IPS-NIHi11 (cell line): ENCODE results near the gene USF1.
"Not testable (repeated sequence)": the region's sequence is repeated elsewhere in the genome, so short reads cannot be mapped to it uniquely, and the experiment has no call there.

ENCODE experiments used
- DNase-seq: peaks from one replicate; pipeline ENCODE4 v3.0.0; 2012; ENCODE audit warnings: mixed read lengths, low spot score

Gene USF1

DNA sequence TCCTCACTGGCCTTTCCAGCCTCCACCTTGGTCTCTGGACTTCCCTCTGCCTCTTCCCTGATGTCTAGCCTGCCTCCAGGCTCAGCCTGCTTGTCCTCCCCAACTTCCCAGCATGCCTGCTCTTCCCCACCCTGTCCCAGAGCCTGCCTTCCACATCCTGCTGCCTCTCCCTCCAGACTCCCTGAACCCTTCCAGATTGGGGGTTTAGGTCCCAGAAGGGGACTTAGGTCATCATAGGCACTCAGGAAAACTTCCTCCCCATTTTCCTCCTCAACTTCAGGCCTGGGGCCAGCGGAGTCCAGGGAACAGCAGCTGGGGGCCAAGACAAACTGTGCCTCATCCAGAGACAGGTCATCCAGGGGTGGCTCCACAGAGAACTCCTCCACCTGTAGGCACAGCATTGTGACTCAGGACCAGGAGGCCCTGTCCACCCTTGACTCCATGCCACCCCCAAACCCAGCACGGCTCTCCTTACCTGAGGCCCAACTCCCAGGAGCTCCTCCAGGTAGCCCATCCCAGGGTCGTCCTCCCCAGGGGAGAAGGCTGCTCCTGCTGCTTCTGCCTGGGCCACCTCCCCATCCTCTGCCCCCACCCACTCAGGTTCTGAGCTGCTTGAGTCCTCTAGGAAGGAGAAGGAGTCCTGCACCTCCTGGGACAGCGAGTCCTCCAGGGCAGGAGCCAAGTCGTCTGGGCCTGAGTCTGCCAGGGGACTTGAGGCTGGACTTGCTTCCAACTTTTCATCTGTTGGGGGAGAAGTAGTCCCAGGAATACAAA, 3.4 kb upstream of the USF1 start:
- no peak for DNase-seq

DNA sequence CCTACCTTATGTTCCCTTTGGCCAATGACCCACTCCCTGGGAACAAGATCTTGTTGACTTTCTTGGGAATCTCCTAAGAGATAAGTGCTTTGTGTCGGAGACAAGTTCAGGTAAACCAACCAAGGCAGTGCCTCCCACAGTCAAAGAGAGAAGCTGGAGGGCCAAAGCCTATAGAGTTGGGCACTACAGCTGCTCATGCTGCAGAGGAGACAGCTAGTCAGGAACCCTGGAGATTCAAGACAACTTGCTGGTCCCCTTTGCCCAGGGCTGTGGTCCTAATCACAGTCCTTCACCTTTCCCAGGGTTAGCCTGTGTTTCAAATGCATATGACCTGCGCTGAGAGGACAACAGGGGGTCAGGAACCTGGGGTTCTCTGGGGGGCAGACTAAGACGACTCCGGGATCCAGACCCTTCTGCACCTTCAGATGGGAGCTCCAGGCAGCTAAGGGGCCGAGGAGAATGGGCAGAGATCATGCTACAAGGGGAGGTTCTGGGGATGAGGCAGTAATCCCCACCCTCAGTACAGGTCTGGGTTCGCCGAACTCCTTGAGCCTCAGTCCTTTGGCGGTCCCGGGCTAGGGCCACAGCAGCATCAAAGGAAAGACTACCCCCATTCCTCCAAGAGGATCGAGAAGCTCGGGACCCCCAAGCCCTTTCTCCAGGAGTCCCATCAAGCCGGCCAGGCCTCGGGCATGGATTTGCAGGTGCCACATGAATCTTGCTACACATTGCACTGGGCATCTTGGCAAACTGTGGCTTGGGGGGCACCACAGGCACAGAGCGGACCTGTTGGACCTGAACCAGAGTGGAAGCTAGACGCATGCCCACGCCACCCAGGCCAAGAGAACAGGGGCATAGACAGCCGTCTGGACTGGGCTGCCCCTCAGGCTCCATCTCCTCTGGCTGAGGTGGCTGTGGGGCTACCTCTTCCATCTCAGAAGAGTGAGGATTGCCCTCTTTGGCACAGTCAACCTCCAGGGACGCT, 2.0 kb upstream of the USF1 start:
- no peak for DNase-seq

DNA sequence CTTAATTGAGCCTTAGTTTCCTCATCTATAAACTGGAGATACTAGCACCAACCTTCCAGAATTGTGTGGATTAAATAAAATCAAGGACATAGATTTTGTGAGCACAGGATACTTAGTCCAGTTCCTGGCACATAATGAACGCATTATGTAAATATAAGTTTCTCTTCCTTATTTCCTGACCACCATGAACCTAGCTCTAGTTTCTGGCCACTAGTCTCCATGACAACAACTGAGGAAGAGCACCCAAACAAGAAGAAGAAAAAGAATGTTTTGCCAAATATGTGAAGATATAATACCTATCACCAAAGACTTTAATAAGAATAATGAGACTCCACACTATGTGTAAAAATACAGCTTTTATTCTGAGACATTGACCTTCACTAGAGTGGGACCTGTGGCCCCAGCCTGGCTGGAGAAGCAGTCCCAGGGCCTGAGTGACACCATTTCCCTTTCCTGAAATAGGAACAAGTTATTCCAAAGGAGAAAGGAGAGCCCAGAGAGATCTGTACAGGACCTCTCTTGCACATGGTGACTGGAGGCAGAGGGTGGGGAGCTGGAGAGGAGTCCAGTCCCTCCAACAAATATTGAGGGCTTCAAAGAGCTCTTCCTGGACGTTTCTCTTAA, 940 bp upstream of the USF1 start:
- DNase-seq, result no peak

DNA sequence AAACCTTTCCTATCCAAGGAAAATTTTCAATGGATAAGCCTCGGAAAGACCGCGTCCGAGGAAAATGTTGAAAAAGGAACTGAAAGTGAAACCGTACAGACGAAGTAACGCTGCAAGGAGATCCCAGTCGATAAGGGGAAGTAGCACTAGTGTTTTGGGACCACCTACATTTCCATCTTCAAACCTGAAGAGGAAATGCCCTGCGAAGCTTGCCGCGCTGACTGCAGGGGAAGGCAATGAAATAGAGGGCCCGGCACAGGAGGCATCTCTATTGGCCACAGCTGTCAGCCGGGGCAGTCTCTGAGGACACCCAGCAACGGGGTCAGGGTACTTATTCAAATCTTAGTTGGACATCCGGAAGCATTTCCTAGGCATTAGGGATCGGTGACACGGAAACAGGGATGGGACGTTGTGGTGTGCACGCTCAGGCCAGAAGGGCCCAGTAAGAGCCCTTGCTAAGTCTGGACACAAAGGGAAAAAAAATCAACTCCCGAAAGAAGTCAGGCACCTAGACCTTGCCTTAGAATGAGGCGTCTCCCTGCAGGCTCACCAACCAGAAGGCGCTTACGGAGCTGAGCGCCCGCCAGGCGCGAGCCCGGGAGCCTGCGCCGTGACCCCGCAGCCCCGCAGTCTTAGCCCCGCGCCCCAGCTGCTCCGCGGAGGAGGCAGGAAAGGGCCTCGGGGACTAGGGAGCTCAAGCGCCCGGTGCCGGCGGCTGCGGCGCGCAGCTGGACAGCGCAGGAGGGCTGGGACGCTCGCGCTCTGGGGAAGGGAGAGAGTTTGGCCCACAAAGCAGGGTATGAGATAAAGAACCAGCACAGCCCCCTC, 655 bp downstream of the USF1 start:
- DNase-seq, result peak; percentile 68

DNA sequence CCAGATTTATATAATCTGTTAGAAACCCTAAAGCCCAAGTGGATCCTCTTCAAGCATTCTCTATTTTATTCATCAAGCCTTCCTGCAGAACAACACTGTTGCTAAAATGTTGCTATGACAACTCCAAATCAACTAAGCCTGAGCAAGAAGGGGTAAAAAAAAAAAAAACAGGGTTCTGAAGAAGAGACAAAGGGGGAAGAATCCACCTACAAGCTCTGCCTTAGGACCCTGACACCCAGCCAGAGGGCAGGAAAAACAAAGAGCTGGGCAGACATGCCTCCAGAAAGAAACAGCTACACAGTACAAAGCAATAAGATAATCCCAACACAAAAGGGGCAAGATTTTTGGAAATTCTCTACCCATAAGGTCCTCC, 1.3 kb downstream of the USF1 start:
- no peak for DNase-seq

DNA sequence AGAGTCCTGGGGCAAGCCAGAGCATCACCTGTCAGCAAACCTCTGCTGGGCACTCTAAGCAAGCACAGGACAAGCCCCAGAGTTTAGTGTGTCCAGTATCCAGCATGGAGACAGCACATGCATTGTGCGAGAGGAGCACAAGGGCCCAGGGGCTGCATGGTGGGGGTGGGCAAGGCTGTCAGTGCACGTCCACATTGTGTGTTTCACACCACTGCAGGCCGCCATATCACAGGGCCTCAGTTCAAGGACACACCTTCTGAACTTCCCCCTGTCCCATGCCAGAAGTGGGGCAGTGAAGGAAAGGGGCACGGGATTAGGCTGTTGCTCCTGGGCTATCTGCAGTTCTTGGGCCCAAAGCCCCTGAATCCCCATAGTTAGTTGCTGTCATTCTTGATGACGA, 6.2 kb downstream of the USF1 start:
- DNase-seq, result no peak

DNA sequence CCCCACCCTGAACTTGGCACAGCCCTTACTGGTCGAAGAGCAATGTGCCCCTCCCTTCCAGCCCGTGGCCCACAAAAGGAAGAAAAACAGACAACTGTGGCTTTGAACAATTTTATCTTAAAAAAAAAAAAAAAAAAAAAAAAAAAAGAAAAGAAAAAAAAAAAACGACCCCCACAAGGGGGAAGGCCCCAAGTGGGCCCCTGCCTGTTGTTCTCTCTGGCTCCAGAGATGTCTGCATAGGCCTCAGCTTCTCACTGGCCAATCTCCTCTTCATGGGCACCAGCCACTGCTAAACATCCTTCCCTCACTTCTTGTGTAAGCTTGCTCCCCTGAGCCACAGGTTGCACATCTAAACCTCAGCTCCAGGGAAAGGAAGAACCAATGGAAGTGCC, 6.6 kb downstream of the USF1 start:
- no peak for DNase-seq

DNA sequence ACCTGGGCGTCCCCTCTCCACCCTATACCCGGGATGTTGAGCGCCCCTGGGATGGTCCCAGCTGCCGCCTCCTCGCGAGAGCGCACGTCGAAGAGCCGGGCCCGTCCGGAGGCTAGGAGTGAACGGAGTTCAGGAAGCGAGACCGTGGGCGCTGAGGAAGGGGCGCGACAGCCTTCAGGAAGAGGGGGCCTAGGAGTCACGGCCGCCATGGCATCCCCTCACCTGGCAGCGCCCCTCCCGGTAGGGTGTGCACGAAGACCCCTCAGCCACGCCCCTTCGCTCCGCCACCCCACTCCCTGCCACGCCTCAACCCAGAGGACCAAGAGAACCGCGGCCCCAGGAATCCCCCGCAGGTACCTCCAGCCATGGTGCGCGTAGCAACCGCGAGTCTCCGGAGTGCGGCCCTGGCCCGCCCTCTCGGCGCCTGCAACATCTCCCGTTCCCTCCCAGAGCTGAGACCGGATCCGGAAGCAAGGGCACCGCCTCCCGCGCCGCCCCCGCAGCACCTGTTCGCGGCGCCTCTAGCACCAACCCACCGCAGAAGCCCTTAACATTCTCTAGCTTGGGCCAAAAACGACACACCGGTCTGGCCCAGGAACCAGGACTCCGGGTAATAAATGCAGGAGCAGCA, 7.1 kb downstream of the USF1 start, which contains the start of gene TSTD1:
Gene TSTD1, minus strand, starts transcription at position 442 of the 631 bp plus-strand sequence. Its CDS starts 75 bp downstream, at position 367.
- peak; percentile 83 for DNase-seq

DNA sequence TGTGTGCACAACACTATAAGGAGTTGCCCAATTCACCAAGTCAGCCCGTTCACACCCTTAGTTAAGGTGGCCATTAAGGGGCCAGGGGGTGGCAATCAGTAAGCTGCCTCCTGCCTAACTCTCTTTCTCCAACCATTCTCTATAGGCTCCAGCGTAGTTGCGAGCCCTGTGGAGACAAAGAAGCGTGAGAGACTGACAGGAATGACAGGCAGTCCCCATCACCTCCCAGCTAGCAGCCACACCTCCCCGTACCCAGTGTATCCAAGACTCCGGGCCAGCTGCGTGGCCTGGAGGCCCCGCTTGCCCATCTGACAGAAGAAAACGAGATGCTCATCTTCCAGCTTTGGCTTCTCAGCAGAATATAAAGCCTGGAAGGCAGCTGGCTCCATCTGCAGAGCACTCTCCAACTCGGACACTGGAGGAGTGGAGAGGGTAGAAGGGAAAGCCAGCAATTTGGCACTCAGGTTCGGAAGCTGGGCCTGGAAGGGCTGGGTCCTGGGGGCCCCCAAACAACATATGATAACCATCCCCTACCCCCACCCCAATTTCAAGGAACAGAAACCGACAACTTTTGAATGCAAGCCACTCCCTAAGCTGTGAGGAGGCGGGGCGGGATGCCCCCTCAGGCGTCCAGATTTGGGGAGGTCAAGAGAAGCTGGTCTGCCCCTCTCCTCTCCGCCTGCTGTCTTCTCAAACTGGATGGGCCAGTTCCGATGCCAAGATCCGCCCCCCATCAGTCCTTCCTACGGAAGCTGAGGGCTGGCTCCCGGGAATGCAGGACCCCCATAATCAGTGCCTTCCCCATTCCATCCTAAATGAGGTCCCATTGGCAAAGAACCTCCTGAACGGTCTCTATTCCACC, 7.9 kb downstream of the USF1 start:
- peak; percentile 37 for DNase-seq

DNA sequence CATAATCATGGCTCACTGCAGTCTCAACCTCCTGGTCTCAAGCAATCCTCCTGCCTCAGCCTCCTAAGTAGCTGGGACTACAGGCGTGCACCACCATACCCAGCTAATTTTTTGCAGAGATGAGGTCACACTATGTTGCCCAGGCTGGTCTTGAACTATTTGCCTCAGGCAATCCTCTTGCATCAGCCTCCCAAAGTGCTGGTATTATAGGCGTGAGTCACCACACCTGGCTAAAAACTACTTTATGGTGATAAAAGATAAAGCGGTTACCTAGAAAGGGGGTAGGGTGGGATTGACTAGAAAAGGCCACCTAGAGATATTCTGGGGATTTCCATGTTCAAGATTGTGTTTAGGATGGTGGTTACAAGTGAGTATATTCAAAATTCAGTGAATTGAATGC, 12.0 kb downstream of the USF1 start:
- DNase-seq, result no peak

DNA sequence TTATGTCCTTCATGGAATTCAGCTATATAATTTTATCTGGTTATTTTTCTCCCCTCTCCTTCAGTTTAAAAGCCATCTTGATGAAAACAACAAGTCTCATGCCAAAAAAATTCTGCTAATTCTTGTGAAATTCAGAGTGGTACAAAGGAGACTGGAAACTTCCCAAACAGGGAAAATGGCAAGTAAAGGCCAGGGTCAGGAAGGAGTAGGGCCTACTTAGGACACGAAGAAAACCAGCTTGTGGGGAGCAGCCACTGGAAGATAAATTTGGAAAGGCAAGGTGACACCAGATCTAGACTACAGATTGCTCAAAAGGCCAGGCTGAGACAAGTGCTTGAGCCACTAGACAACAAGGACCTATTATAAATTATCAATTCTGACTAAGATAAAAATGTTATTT, 13.4 kb downstream of the USF1 start:
- no peak for DNase-seq

DNA sequence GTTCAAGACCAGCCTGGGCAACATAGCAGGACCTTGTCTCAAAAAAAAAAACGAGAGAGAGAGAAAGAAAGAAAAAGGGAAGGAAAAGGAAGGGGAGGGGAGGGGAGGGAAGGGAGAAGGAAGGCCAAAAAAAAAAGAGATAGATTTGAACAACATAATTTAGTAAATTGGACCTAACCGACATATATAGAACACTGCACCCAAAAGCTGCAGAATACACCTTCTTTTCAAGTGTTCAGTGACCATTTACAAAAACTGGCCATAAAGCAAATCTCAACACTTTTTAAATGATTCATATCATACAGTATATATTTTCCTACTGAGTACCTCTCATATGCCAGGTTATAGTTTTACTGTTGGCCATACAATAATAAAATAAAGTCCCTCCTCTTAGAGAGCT, 13.9 kb downstream of the USF1 start:
- no peak for DNase-seq

DNA sequence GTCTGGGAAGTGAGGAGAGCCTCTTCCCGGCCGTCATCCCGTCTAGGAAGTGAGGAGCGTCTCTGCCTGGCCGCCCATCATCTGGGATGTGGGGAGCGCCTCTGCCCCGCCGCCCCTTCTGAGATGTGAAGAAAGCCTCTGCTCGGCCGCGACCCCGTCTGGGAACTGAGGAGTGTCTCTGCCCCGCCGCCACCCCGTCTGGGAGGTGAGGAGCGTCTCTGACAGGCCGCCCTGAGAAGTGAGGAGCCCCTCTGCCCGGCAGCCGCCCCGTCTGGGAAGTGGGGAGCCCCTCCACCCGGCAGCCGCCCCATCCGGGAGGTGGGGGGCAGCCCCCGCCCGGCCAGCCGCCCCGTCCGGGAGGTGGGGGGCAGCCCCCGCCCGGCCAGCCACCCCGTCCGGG, 16.3 kb downstream of the USF1 start:
- not testable (repeated sequence) for DNase-seq

DNA sequence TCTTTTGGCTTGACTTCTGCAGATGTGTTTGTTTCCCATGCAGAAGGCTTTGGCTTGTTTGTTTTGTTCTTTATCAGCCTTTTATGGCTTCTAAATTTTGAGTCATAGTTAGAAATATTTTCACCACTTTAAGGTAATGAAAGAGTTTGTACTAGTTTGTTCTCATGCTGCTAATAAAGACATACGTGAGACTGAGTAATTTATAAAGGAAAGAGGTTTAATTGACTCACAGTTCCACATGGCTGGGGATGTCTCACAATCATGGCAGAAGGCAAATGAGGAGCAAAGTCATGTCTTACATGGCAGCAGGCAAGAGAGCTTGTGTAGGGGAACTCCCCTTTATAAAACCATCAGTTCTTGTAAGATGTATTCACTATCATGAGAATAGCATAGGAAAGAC, 18.8 kb downstream of the USF1 start:
- not testable (repeated sequence) for DNase-seq

DNA sequence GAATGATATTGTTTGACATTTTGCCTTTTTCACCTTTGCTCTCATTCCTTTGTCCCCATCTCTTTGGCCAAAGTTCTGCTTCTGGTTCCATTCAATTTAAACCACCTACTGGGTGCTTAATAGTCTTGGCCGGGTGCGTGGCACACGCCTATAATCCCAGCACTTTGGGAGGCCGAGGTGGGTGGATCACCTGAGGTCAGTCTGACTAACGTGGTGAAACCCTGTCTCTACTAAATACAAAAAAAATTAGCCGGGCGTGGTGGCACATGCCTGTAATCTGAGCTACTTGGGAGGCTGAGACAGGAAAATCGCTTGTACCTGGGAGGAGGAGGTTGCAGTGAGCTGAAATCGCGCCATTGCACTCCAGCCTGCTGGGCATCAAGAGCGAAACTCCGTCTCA, 23.3 kb downstream of the USF1 start:
- DNase-seq, result not testable (repeated sequence)

DNA sequence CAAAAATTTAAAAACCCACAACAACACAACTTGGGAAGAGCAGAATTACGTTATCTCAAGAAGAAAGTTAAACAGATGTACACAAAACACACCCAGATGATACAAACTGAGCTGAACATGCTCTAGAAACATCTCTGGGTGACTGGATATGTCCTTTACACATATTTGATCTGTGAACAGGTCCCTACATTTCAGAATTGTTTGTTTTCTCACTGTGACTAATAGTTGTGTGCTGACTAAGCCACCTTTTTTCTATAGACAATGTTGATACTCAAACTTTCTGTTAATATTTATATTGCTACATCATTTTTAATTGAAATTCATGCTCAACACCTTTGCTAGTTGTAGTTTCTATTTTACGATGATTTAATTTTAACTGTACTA, 23.8 kb downstream of the USF1 start:
- no peak for DNase-seq

DNA sequence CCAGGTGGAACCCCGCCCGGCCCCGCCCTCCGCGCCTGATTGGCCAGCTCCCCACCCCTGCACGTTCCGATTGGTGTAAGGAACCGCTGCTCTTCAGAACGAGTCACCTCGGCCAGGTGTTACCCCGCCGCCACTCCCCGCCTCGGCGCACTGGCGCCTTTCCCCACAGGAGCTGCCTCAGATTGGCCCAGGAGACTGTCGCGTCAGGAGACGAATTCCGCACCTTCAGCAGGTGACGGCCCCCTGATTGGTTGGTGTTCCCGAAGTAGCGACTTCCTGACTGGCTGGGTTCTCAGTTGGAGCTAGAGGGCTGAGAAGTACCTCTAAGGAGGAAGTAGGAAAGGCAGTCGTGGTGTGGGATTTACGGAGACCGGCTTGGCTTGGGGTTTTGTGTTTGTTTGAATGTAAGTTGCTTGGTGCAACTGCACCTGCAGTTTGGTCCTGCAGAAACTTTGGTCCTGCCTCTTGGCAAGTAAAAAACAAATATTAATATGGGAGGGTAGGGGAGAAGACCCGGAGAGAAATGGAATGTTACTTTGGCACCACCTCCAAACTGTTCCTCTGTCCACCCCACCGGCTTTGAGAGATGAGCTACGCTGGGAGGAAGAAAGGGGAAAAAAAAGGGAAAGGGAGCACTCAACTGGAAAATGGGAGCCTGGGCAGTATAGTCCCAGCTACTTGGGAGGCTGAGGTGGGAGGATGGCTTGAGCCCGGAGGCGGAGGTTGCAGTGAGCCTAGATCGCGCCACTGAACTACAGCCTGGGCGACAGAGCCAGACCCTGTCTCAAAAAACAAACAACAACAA, 24.4 kb downstream of the USF1 start:
- peak; percentile 98 for DNase-seq

DNA sequence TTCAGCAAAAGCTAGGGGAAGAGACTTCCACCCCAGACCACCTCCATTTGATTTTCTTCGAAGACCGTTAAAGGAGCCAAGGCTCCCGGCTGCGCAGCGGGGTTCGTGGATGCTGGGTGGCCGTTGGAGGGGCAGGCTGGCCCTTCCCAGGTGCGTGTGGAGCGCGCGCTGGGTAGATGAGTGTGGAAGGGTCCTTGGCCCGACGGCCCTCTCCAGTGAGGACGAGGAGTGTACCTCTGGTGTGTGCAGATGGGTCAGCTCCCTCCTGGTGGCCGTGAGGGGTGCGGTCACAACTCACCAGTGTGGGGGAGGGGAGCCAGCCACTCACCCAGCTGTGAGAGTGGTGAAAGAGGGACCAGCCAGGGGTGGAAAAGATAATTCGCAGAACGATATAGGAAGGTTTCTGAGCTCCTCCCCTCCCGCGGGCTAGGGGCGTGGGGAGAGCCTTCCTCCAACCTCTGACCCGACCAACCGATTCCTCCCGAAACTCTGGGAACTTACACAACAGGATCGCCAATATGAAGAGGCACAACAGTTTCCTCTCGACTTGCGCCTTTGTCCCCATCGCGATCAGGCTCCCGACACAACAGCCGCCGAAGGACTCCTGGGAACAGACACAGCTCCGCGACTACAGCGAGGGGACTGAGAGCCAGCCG, 25.1 kb downstream of the USF1 start, which contains the start of gene F11R:
Gene F11R, minus strand, starts transcription at position 644 of the 656 bp plus-strand sequence. Its CDS starts 79 bp downstream, at position 565.
- peak; percentile 69 for DNase-seq
